Stimulated activated CD8-positive, alpha-beta memory T cell treated with anti-CD3 and anti-CD28 coated beads, Interleukin-15, amount 100 ng/mL, for 48 hours (primary cell): ENCODE data around the gene RFX1.
"Not testable (repeated sequence)": the region's sequence is repeated elsewhere in the genome, so short reads cannot be mapped to it uniquely, and the experiment has no call there.

ENCODE experiments used
- DNase-seq, 2 donors: peaks; one replicate each; pipeline ENCODE4 v3.0.0-alpha.2; 2020; ENCODE audit warnings: low read depth in 2 of 2

The RFX1 gene

GRCh38 chr19:14006085-14006765 lies at the start of gene RFX1:
TSS of gene RFX1 (minus strand) at chr19:14006320. CDS start at chr19:13993843, 12,477 bp downstream.
- peak; percentile 99 to 100 for DNase-seq

GRCh38 chr19:14055396-14055795 lies 49.3 kb upstream of the RFX1 start:
- no peak for DNase-seq

GRCh38 chr19:14054721-14055120 lies 48.6 kb upstream of the RFX1 start:
- DNase-seq, result no peak

GRCh38 chr19:14054099-14054498 lies 48.0 kb upstream of the RFX1 start:
- DNase-seq, result no peak

- no peak for DNase-seq
Observed at GRCh38 chr19:14053500-14053899, 47.4 kb upstream of the RFX1 start.

- no peak for DNase-seq
Observed at GRCh38 chr19:14053032-14053431, 46.9 kb upstream of the RFX1 start.

- no peak for DNase-seq
Observed at GRCh38 chr19:14052470-14052869, 46.4 kb upstream of the RFX1 start.

GRCh38 chr19:14051980-14052379 lies 45.9 kb upstream of the RFX1 start:
- DNase-seq, result no peak

- not testable (repeated sequence) for DNase-seq
Observed at GRCh38 chr19:14050961-14051360, 44.8 kb upstream of the RFX1 start.

- no peak for DNase-seq
Observed at GRCh38 chr19:14050512-14050911, 44.4 kb upstream of the RFX1 start.

- peak; percentile 49 to 55 for DNase-seq
Observed at GRCh38 chr19:14048443-14049153, 42.5 kb upstream of the RFX1 start.

- not testable (repeated sequence) for DNase-seq
Observed at GRCh38 chr19:14047866-14048265, 41.7 kb upstream of the RFX1 start.

- not testable (repeated sequence) for DNase-seq
Observed at GRCh38 chr19:14042659-14043608, 36.8 kb upstream of the RFX1 start.

GRCh38 chr19:14039181-14039580 lies 33.1 kb upstream of the RFX1 start:
- no peak for DNase-seq

- no peak for DNase-seq
Observed at GRCh38 chr19:14035706-14036105, 29.6 kb upstream of the RFX1 start.

GRCh38 chr19:14035159-14035558 lies 29.0 kb upstream of the RFX1 start:
- DNase-seq, result not testable (repeated sequence)

GRCh38 chr19:14033946-14034345 lies 27.8 kb upstream of the RFX1 start:
- DNase-seq, result no peak

GRCh38 chr19:14031719-14032480 lies 25.8 kb upstream of the RFX1 start, which contains the start of gene IL27RA:
TSS of gene IL27RA (plus strand) at chr19:14031762. CDS start at chr19:14031873, 111 bp downstream.
- peak; percentile 55 to 58 for DNase-seq

- DNase-seq, result no peak
Observed at GRCh38 chr19:14030997-14031718, 25.0 kb upstream of the RFX1 start.

- DNase-seq, result no peak
Observed at GRCh38 chr19:14028901-14029300, 22.8 kb upstream of the RFX1 start.
